ENCODE results near the gene CCDC81. TPM values are rescaled to one million over a fixed set of nuclear protein-coding genes. Genes with fewer than 3 reads are reported as not detected.

Gene CCDC81
- total and polyA plus RNA-seq, 3 experiments from 2014 or later: 0.26 to 0.44 (median 0.31) TPM

GRCh38 chr11:86443415-86443814, 68.7 kb downstream of the CCDC81 start:
- Histone ChIP-seq H3K4me1 (ENCODE audit: insufficient read depth, low read length) (no peaks in the 10 kb centered on the region), H3K4me3 (ENCODE audit: low read length) (no peak overlapping the region), H3K27ac (ENCODE audit: low read depth, low read length) (no peak overlapping the region), H3K9me3 (ENCODE audit: low read length) (no peaks in the 10 kb centered on the region), H3K36me3 (ENCODE audit: insufficient read depth, low read length) (no peaks in the 10 kb centered on the region), H3K27me3 (ENCODE audit: insufficient read depth, low read length, poor library complexity, severe bottlenecking) (no peaks in the 10 kb centered on the region)
- POLR2A ChIA-PET: no interaction called here
- no peaks in the 10 kb centered on the region for H3K36me3 Mint-ChIP-seq
- no peak for DNase-seq
- peaks cover 0 to 3% of the 10 kb centered on the region in 2 donors for H3K27me3 Mint-ChIP-seq
- H3K9me3 Mint-ChIP-seq: no peaks in the 10 kb centered on the region
- H3K4me3 Mint-ChIP-seq: no peak overlapping the region
- CTCF ChIA-PET: no interaction called here
- no peak overlapping the region for H3K27ac Mint-ChIP-seq
- H3K4me1 Mint-ChIP-seq: peaks cover 0 to 11% (median 1%) of the 10 kb centered on the region in 3 donors

GRCh38 chr11:86444981-86445380, 70.3 kb downstream of the CCDC81 start:
- no peaks in the 10 kb centered on the region for H3K36me3 ChIP-seq (ENCODE audit: insufficient read depth, low read length)
- DNase-seq: no peak
- H3K27ac Mint-ChIP-seq: no peak overlapping the region
- H3K27me3 Mint-ChIP-seq: peaks cover 0 to 3% of the 10 kb centered on the region in 2 donors
- H3K4me3 Mint-ChIP-seq: no peak overlapping the region
- H3K9me3 Mint-ChIP-seq: no peaks in the 10 kb centered on the region
- no peaks in the 10 kb centered on the region for H3K36me3 Mint-ChIP-seq
- H3K27ac ChIP-seq (ENCODE audit: low read depth, low read length): no peak overlapping the region
- ChIA-PET CTCF (no interaction called here), POLR2A (no interaction called here)
- no peaks in the 10 kb centered on the region for H3K27me3 ChIP-seq (ENCODE audit: insufficient read depth, low read length, poor library complexity, severe bottlenecking)
- H3K4me1 ChIP-seq (ENCODE audit: insufficient read depth, low read length): no peaks in the 10 kb centered on the region
- no peak overlapping the region for H3K4me3 ChIP-seq (ENCODE audit: low read length)
- peaks cover 0 to 11% (median 1%) of the 10 kb centered on the region in 3 donors for H3K4me1 Mint-ChIP-seq
- no peaks in the 10 kb centered on the region for H3K9me3 ChIP-seq (ENCODE audit: low read length)

- Histone ChIP-seq H3K27me3 (ENCODE audit: insufficient read depth, low read length, poor library complexity, severe bottlenecking) (no peaks in the 10 kb centered on the region), H3K4me1 (ENCODE audit: insufficient read depth, low read length) (no peaks in the 10 kb centered on the region), H3K27ac (ENCODE audit: low read depth, low read length) (no peak overlapping the region), H3K36me3 (ENCODE audit: insufficient read depth, low read length) (no peaks in the 10 kb centered on the region), H3K9me3 (ENCODE audit: low read length) (no peaks in the 10 kb centered on the region), H3K4me3 (ENCODE audit: low read length) (no peak overlapping the region)
- peaks cover 0 to 11% (median 1%) of the 10 kb centered on the region in 3 donors for H3K4me1 Mint-ChIP-seq
- no peaks in the 10 kb centered on the region for H3K9me3 Mint-ChIP-seq
- CTCF ChIA-PET: no interaction called here
- no peaks in the 10 kb centered on the region for H3K36me3 Mint-ChIP-seq
- H3K27me3 Mint-ChIP-seq: no peaks in the 10 kb centered on the region
- POLR2A ChIA-PET: no interaction called here
- H3K4me3 Mint-ChIP-seq: no peak overlapping the region
- H3K27ac Mint-ChIP-seq: no peak overlapping the region
- DNase-seq: no peak
Observed at GRCh38 chr11:86446163-86446923, 71.7 kb downstream of the CCDC81 start.

GRCh38 chr11:86446924-86447285, 72.2 kb downstream of the CCDC81 start:
- Histone ChIP-seq H3K27ac (ENCODE audit: low read depth, low read length) (no peak overlapping the region), H3K9me3 (ENCODE audit: low read length) (no peaks in the 10 kb centered on the region), H3K36me3 (ENCODE audit: insufficient read depth, low read length) (no peaks in the 10 kb centered on the region), H3K4me3 (ENCODE audit: low read length) (no peak overlapping the region), H3K4me1 (ENCODE audit: insufficient read depth, low read length) (no peaks in the 10 kb centered on the region), H3K27me3 (ENCODE audit: insufficient read depth, low read length, poor library complexity, severe bottlenecking) (no peaks in the 10 kb centered on the region)
- Mint-ChIP-seq H3K36me3 (no peaks in the 10 kb centered on the region), H3K27ac (no peak overlapping the region), H3K4me1 (peaks cover 0 to 11% (median 1%) of the 10 kb centered on the region in 3 donors), H3K27me3 (no peaks in the 10 kb centered on the region), H3K4me3 (no peak overlapping the region), H3K9me3 (no peaks in the 10 kb centered on the region)
- ChIA-PET POLR2A (no interaction called here), CTCF (no interaction called here)
- no peak for DNase-seq

GRCh38 chr11:86447763-86448480, 73.2 kb downstream of the CCDC81 start:
- Histone ChIP-seq H3K4me1 (ENCODE audit: insufficient read depth, low read length) (no peaks in the 10 kb centered on the region), H3K9me3 (ENCODE audit: low read length) (no peaks in the 10 kb centered on the region), H3K27ac (ENCODE audit: low read depth, low read length) (no peak overlapping the region), H3K27me3 (ENCODE audit: insufficient read depth, low read length, poor library complexity, severe bottlenecking) (no peaks in the 10 kb centered on the region), H3K4me3 (ENCODE audit: low read length) (no peak overlapping the region), H3K36me3 (ENCODE audit: insufficient read depth, low read length) (no peaks in the 10 kb centered on the region)
- DNase-seq: no peak
- ChIA-PET CTCF (interaction anchor here (1.0 to 2.1 kb wide), 2 partner anchors 9 to 14 kb away, joined by 3 to 9 read pairs; no protein-coding TSS in a partner anchor), POLR2A (no interaction called here)
- Mint-ChIP-seq H3K27me3 (no peaks in the 10 kb centered on the region), H3K4me3 (no peak overlapping the region), H3K9me3 (no peaks in the 10 kb centered on the region), H3K36me3 (no peaks in the 10 kb centered on the region), H3K4me1 (peaks cover 0 to 11% (median 1%) of the 10 kb centered on the region in 3 donors), H3K27ac (no peak overlapping the region)

GRCh38 chr11:86449993-86450629, 75.4 kb downstream of the CCDC81 start:
- Mint-ChIP-seq H3K4me1 (peaks cover 0 to 11% (median 1%) of the 10 kb centered on the region in 3 donors), H3K27ac (no peak overlapping the region), H3K4me3 (no peak overlapping the region), H3K9me3 (no peaks in the 10 kb centered on the region), H3K27me3 (no peaks in the 10 kb centered on the region), H3K36me3 (no peaks in the 10 kb centered on the region)
- H3K9me3 ChIP-seq (ENCODE audit: low read length): no peaks in the 10 kb centered on the region
- H3K4me3 ChIP-seq (ENCODE audit: low read length): no peak overlapping the region
- no peaks in the 10 kb centered on the region for H3K27me3 ChIP-seq (ENCODE audit: insufficient read depth, low read length, poor library complexity, severe bottlenecking)
- no peaks in the 10 kb centered on the region for H3K4me1 ChIP-seq (ENCODE audit: insufficient read depth, low read length)
- H3K27ac ChIP-seq (ENCODE audit: low read depth, low read length): no peak overlapping the region
- no peaks in the 10 kb centered on the region for H3K36me3 ChIP-seq (ENCODE audit: insufficient read depth, low read length)
- ChIA-PET CTCF (no interaction called here), POLR2A (no interaction called here)
- no peak for DNase-seq

GRCh38 chr11:86453290-86454030, 78.8 kb downstream of the CCDC81 start:
- H3K9me3 ChIP-seq (ENCODE audit: low read length): no peaks in the 10 kb centered on the region
- ChIA-PET POLR2A (no interaction called here), CTCF (no interaction called here)
- H3K27me3 ChIP-seq (ENCODE audit: insufficient read depth, low read length, poor library complexity, severe bottlenecking): no peaks in the 10 kb centered on the region
- no peak overlapping the region for H3K27ac ChIP-seq (ENCODE audit: low read depth, low read length)
- H3K36me3 ChIP-seq (ENCODE audit: insufficient read depth, low read length): no peaks in the 10 kb centered on the region
- Mint-ChIP-seq H3K4me3 (no peak overlapping the region), H3K27ac (no peak overlapping the region), H3K4me1 (peaks cover 2 to 6% (median 6%) of the 10 kb centered on the region in 3 donors), H3K27me3 (no peaks in the 10 kb centered on the region), H3K36me3 (no peaks in the 10 kb centered on the region), H3K9me3 (no peaks in the 10 kb centered on the region)
- H3K4me3 ChIP-seq (ENCODE audit: low read length): no peak overlapping the region
- H3K4me1 ChIP-seq (ENCODE audit: insufficient read depth, low read length): no peaks in the 10 kb centered on the region
- DNase-seq: no peak

All from CD8-positive, alpha-beta memory T cell (primary cell).